Lung microvascular endothelial cell (primary cell): Measurements from ENCODE around the gene ZDHHC15. TPM values are rescaled to one million over a fixed set of nuclear protein-coding genes. Genes with fewer than 3 reads are reported as not detected.
"Not testable (repeated sequence)": the region's sequence is repeated elsewhere in the genome, so short reads cannot be mapped to it uniquely, and the experiment has no call there.

ENCODE experiments used
- DNase-seq, 2 donors: peaks; one replicate each; pipeline versions ENCODE4 v3.0.0 to v3.0.0-alpha.2; 2010; ENCODE audit warnings: low read depth in 2 of 2
- total RNA-seq: library from RNA; depleted of rRNA; stranded (reverse); fragments of >200 nt; gene quantifications from 2 replicates; pipeline ENCODE4 v1.2.1, GENCODE V29; 2014

Gene ZDHHC15, protein sequence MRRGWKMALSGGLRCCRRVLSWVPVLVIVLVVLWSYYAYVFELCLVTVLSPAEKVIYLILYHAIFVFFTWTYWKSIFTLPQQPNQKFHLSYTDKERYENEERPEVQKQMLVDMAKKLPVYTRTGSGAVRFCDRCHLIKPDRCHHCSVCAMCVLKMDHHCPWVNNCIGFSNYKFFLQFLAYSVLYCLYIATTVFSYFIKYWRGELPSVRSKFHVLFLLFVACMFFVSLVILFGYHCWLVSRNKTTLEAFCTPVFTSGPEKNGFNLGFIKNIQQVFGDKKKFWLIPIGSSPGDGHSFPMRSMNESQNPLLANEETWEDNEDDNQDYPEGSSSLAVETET
- not detected in 2 replicates for total RNA-seq

DNA sequence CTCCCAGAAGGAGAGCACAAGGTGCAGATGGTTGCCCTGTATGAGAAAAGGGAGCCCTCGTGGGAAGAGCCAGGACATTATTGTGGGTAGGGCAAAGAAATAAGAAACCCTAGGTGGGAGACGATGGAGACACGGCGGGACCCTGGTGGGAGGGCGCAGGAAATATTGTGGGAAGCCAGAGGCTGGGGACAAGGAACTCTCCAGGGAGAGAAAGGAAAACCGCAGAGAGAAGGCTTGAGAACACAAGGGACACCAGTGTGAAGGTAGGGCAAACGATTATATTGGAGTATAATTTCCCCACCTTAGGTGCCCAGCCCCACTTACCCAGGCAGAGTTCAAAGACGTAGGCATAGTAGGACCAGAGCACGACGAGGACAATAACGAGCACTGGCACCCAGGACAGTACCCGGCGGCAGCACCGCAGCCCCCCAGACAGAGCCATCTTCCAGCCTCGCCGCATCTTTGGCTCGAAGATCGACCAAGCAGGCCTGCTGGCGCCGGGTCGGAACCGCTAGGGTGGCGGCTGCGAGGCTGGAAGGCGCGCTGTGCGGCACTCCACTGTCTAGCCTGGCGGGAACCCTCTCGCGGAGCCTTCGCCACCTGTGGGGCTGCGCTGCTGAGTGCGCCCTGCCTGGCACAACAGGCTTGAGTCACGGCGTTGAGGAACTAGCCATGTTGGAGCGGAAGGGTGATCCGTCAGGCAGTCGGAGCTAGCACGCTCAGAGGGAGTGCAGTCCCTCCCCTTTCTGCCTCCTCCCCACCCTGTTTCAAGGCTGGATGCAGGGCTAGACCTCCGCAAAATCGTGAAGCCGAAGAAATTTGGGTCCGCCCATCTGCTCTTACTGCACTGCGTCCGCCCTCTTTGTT is at the start of gene ZDHHC15:
ZDHHC15 (minus strand) TSS at position 473 of the 867 bp plus-strand sequence; CDS start at position 460, 13 bp downstream.
- DNase-seq: peak in 1 of 2 donors; percentile 1

DNA sequence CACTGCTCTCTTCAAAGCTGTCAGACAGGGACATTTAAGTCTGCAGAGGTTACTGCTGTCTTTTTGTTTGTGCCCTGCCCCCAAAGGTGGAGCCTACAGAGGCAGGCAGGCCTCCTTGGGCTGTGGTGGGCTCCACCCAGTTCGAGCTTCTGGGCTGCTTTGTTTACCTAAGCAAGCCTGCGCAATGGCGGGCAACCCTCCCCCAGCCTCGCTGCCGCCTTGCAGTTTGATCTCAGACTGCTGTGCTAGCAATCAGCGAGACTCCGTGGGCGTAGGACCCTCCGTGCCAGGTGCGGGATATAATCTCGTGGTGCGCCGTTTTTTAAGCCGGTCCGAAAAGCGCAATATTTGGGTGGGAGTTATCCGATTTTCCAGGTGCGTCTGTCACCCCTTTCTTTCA is 37.7 kb upstream of the ZDHHC15 start:
- DNase-seq: not testable (repeated sequence)

DNA sequence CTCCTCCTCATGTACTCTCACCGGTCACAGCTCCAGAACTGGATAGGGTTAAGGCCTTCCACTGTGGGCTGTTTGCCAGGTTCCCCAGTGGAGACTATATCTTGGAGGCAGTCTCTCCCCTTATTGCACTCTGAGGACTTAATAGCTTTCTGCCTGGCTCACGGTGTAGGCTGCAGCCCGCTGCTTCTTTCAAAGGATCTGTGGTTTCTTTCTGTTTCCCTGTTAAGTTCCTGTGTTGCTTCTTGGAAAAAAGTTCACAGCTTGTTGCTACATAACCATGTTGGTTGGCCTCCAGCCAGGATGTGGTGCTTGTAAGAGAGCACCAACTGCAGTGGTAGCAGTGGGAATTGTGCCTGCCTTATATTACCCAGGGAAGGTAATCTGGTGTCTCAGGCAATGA is 24.9 kb upstream of the ZDHHC15 start:
- no peak for DNase-seq

DNA sequence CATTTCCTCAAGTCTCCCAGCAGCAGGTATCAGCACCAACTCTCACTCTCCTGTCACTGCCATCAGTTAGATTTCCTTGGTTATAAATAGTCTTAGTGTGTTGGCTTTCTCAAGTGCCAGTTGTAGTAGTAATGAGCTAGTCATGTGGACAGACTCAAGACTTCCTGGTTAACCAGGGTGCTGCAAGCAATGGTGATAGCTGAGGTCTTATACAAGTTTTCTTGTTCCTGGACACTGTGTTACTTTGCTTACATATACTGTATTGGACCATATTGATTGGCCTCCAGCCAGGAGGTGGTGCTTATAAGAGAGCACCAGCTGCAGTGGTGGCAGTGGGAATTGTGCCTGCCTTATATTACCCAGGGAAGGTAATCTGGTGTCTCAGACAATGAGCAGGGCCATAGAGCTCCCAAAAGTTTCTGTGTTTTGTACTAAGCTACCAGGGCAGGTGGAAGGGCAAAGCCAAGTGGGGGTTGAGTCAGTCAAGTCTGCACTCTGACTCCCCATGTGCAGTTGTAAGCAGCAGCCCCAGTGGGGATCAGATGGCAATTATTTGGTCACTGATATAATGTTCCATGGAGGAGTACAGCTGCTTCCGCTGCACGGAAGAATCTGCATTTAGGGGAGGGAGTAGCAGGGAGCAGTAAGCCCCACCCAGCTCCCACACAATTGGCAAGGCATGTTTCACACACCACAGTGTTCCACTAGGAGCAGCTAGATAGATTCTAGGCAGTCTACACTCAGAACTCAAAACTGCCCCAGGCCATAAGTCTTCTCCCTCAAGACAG is 24.1 kb upstream of the ZDHHC15 start:
- no peak for DNase-seq

DNA sequence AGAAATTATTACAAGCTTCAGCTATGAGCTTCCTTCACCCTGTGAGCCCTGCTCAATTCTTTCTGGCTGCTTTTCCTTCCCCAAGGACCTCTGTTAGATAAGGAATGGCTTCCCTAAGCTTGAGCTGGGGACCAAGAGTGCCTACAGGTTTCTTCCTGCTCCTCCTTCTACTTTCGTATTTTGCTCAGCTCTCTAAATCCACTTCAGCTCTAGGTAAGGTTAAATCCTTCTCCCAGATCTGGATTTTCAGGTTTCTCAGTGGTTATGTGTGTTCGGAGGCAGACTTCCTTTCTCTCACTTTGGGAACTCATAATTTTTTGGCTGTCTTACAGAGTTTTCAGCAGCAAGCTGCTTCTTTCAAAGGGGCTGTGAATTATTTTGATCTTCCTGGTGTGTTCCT is 21.9 kb upstream of the ZDHHC15 start:
- no peak for DNase-seq

DNA sequence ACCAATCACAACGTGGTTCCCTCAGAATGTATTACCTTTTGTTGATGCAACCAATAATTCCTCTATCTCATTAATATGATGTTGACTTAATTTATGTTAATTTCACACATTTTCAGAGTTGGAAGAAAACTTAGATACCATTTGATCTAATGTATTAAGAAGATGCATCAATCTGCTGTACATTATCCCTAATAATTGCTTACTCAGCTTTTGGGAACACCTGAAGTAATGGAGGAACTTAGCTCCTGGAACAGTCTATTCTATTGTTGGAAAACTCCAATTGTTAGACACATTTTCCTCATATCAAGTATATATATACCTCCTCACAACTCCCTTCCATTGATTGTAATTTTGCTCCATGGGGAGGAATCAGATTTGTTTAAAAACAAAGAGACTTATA is 38.9 kb downstream of the ZDHHC15 start:
- no peak for DNase-seq

DNA sequence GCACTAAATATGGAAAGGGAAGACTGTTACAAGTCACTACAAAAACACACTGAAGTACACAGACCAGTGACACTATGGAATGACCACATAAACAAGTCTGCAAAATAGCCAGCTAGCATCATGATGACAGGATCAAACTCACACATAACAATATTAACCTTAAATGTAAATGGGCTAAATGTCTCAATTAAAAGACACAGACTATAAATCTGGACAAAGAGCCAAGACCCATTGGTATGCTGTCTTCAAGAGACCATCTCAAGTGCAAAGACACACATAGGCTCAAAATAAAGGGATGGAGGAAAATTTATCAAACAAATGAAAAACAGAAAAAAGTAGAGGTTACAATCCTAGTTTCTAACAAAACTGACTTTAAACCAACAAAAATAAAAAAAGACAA is 61.1 kb downstream of the ZDHHC15 start:
- DNase-seq: not testable (repeated sequence)

DNA sequence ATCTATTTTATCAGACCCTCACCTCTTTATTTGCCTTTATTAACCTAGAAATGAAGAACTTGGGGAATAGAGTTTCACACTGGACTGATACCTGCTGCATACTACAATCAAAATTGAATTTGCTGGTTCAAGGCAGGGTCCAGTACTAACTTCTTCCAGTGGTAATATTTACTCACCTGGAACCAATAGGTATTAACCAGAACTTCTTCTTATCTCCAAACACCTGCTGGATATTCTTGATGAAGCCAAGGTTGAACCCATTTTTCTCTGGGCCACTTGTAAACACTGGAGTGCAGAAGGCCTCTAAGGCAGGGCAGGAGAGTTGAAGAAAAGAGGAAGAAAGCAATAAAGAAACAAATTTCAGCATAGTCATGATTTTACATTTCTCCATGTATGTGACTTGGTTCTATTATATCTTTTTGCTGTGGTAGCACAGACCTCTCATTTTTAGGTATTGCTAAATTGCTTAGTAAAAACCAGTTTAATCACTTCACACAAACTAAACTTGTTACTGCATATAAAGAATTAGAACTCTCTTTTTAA is 101.1 kb downstream of the ZDHHC15 start:
- DNase-seq: no peak

DNA sequence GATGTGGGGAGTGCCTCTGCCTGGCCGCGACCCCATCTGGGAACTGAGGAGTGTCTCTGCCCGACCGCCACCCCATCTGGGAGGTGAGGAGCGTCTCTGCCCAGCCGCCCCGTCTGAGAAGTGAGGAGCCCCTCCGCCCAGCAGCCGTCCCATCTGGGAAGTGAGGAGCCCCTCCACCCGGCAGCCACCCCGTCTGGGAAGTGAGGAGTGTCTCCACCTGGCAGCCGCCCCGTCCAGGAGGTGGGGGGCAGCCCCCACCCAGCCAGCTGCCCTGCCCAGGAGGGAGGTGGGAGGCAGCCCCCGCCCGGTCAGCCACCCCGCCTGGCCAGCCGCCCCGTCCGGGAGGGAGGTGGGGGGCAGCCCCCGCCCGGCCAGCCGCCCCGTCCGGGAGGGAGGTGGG is 115.7 kb downstream of the ZDHHC15 start:
- DNase-seq: not testable (repeated sequence)

DNA sequence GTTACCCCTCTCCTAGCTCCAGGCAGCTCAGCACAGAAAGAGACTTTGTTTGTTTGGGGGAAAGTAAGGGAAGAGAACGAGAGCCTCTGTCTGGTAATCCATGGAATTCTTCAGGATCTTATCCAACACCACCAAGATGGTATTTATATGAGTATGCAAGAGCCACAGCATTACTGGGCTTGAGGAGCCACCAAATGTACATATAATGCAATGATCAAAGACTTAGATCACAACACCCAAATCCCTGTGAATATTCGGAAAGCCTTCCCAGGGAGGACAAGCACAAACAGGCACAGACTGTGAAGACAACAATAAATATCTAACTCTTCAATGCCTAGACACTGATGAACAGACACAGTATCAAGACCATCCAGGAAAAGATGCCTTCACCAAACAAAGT is 132.4 kb downstream of the ZDHHC15 start:
- no peak for DNase-seq

DNA sequence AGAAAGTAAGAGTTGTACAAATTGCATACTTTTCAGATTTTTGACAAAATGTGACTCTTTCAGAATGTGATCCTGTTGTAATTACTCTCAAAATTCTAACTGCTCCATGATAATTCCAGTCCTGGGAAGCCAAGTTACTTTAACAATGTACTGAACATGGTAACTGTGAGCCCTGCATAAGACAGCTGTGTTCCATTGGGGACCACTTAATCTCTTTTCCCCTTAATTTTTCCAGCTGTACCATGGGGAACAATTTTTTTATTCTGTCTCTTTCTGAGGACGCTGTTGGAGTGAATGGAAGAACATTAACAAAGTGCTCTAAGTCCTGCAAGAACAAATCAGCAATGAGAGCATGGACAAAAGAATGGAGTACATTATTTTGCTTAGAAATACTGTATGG is 153.1 kb downstream of the ZDHHC15 start:
- DNase-seq: no peak

DNA sequence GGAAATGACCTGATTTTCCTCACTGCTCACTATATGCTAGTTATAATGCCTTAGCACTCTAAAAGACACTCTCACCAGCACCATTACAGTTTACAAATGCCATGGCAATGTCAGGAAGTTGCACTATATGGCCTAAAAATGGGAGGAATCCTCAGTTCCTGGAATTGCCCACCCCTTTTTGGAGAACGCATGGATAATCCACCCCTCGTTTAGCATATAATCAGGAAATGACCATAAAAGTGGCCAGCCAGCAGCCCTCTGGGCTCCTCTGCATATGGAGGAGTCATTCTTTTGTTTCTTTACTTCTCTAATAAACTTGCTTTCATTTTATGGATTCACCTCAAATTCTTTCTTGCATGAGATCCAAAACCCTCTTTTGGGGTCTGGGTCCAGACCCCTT is 156.0 kb downstream of the ZDHHC15 start:
- DNase-seq: no peak

DNA sequence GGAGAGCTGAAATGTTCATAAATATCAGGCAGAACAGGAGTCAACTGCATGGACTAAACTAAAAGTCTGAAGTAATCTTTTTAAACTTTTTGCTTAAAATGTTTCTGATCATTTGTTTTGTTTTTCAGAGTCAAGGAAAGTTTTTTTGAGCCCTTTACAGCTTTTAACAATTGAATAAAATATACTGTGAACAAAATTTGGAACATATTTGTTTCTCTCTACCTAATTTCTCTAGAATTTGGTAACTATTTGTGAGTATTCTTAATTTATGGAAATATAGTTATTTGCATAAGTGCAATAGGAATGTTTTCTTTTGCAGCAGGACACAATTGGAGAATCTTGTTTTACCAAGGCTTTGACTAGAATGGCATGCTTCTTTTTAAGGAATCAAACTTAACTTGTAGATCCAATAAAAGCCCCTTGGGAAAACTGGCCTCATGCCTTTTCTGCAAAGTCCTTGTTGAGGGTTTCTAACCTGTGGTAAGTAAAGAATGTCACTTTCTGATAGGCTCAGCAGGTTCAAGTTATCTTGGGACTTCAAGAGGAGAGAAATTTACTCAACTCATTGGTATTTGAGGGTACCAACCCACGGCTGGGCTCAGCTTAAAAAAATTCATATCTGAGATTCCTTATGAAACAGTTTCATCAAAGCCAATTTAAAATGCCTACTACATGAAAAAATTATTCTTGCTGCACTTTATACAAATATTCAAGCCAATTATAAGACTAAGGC is 157.4 kb downstream of the ZDHHC15 start:
- DNase-seq: no peak

DNA sequence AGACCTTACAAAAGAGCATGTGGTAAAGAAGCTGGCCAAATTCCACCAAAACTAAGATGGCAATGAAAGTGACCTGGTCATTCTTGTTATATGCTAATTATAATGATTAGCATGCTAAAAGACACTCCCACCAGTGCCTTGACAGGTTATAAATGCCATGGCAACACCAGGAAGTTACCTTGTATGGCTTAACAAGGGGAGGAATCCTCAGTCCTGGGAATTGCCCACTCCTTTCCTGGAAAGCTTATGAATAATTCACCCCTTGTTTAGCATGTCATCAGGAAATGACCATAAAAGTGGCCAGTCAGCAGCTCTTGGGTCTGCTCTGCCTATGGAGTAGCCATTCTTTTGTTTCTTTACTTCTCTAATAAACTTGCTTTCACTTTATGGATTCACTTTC is 161.0 kb downstream of the ZDHHC15 start:
- no peak for DNase-seq

DNA sequence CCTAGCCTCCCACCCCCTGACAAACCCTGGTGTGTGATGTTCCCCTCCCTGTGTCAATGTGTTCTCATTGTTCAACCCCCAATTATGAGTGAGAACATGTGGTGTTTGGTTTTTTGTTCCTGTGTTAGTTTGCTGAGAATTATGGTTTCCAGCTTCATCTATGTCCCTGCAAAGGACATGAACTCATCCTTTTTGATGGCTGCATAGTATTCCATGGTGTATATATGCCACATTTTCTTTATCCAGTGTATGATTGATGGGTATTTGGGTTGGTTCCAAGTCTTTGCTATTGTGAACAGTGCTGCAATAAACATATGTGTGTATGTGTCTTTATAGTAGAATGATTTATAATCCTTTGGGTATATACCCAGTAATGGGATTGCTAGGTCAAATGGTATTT is 174.2 kb downstream of the ZDHHC15 start:
- DNase-seq: not testable (repeated sequence)

DNA sequence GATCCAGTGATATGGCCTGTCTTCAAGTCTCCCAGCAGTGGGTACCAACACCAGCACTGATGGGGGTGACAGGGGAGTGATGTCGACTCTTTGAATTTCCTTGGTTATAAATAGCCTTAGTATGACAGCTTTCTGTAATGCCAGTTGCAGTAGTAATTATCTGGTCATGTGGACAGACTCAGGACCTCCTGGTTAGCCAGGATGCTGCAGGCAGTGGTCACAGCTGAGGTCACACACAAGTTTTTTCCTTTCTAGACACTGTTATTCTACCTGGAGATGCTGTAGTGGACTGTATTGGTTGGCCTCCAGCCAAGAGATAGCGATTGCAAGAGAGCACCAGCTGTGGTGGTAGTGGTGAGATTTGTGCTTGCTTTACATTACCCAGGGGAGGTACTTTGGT is 185.3 kb downstream of the ZDHHC15 start:
- no peak for DNase-seq

DNA sequence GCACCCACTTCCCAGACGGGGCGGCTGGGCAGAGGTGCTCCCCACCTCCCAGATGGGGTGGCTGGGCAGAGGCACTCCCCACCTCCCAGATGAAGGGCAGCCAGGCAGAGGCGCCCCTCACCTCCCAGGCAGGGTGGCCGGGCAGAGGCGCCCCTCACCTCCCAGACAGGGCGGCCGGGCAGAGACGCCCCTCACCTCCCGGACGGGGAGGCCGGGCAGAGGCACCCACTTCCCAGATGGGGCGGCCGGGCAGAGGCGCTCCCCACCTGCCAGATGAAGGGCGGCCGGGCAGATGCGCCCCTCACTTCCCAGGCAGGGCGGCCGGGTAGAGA is 187.7 kb downstream of the ZDHHC15 start:
- DNase-seq: no peak

DNA sequence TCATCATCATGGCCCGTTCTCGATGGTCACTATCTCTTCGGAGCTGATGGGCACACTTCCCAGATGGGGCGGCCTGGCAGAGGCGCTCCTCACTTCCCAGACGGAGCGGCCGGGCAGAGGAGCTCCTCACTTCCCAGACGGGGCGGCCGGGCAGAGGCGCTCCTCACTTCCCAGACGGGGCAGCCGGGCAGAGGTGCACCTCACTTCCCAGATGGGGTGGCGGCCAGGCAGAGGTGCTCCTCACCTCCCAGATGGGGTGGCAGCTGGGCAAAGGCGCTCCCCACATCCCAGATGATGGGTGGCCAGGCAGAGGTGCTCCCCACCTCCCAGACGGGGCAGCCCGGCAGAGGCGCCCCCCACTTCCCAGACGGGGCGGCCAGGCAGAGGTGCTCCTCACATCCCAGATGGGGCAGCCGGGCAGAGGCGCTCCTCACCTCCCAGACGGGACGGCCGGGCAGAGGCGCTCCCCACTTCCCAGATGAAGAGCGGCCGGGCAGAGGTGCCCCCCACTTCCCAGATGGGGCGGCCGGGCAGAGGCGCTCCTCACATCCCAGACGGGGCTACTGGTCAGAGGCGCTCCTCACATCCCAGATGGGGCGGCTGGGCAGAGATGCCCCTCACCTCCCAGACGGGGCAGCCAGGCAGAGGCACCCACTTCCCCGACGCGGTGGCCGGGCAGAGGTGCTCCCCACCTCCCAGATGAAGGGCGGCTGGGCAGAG is 188.3 kb downstream of the ZDHHC15 start:
- not testable (repeated sequence) for DNase-seq

DNA sequence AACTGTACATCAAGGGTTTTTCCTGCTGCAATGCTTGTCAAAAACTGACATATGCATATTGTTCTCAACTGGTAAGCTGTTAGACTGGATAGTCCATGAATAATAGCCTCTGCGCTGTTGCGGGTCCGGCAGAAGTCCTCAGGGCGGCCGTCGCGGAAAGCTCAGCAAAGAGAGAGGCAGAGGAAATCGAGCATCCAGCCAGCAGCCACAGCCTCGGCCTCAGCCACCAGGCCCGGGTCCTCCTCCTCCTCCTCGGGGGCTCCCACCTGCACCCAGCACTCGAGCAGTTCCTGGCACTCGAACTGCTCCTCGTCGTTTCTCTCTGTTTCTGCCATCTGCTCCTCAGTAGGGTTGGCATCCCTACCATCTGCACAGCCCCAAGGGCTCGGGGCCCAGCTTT is 195.2 kb downstream of the ZDHHC15 start:
- no peak for DNase-seq
